H1 (cell line): Measurements from ENCODE around the gene NAIF1. TPM values are rescaled to one million over a fixed set of nuclear protein-coding genes. Genes with fewer than 3 reads are reported as not detected.

Source experiments
- CTCF ChIA-PET: fragments of 300-600 bp; sonication (Branson Sonifier 250); formaldehyde crosslinking; loops from one replicate; lab custom pipeline; 2021; ENCODE audit not compliant: partially characterized antibody; lab: Charles Lee
- POLR2A ChIA-PET: fragments of 300-600 bp; sonication (Branson Sonifier 250); formaldehyde crosslinking; loops from one replicate; lab custom pipeline; 2021; ENCODE audit warnings: inconsistent platforms; ENCODE audit not compliant: partially characterized antibody; lab: Charles Lee
- DNase-seq, 2 experiments: peaks; one replicate each; pipeline versions ENCODE4 v3.0.0 to v3.0.0-alpha.2; 2010 to 2022; ENCODE audit warnings: low spot score in 2 of 2, low read depth in 1 of 2, mixed read lengths in 1 of 2
- FAIRE-seq: peaks from 2 replicates; lab custom pipeline; 2011; peaks lifted over from hg19 to GRCh38; lab: Jason Lieb, UNC
- H2AFZ ChIP-seq: 2 replicates; pipeline ENCODE4 v1.8.1; 2012; ENCODE audit warnings: low read length, inconsistent platforms
- H2AK5ac ChIP-seq: 2 replicates; pipeline ENCODE4 v1.6.1; 2013; ENCODE audit warnings: low read depth, low read length
- H2BK120ac ChIP-seq: replicated peaks from 2 replicates; pipeline ENCODE3; 2013; ENCODE audit warnings: low read depth, low read length, inconsistent platforms
- H2BK12ac ChIP-seq: 2 replicates; pipeline ENCODE4 v1.6.1; 2013; ENCODE audit warnings: low read depth, low read length
- H2BK15ac ChIP-seq: 2 replicates; pipeline ENCODE4 v1.6.1; 2013; ENCODE audit warnings: low read length
- H2BK20ac ChIP-seq: 2 replicates; pipeline ENCODE4 v1.6.1; 2013; ENCODE audit warnings: low read length
- H2BK5ac ChIP-seq: 2 replicates; pipeline ENCODE4 v1.6.1; 2013; ENCODE audit warnings: low read depth, low read length
- H3K14ac ChIP-seq: 2 replicates; pipeline ENCODE4 v1.6.1; 2013; ENCODE audit warnings: inconsistent platforms; ENCODE audit not compliant: insufficient read length
- H3K18ac ChIP-seq: 2 replicates; pipeline ENCODE4 v1.6.1; 2013; ENCODE audit warnings: low read length; ENCODE audit errors: extremely low read depth
- H3K23ac ChIP-seq: 2 replicates; pipeline ENCODE4 v1.6.1; 2013; ENCODE audit warnings: inconsistent platforms; ENCODE audit not compliant: insufficient read length
- H3K23me2 ChIP-seq: 2 replicates; pipeline ENCODE4 v1.6.1; 2013; ENCODE audit warnings: low read depth, low read length
- H3K27ac ChIP-seq: 2 replicates; pipeline ENCODE4 v1.6.1; 2011; ENCODE audit warnings: low read depth, low read length, inconsistent platforms
- H3K27me3 ChIP-seq, 4 experiments: replicated peaks in 1 of 4; 1 replicate in 1 of 4; 2 replicates in 3 of 4; pipeline versions ENCODE4 v1.6.1 to v1.8.1; 2011 to 2013; ENCODE audit warnings: low read length in 3 of 4, mild to moderate bottlenecking in 3 of 4, inconsistent platforms in 2 of 4, mixed read lengths in 2 of 4, moderate library complexity in 1 of 4; ENCODE audit not compliant: control insufficient read depth in 3 of 4, insufficient read depth in 3 of 4; ENCODE audit errors: extremely low read depth in 1 of 4
- H3K36me3 ChIP-seq, 4 experiments: 2 replicates each; pipeline versions ENCODE4 v1.6.1 to v1.8.1; 2011 to 2013; ENCODE audit warnings: mild to moderate bottlenecking in 4 of 4, low read length in 3 of 4, moderate library complexity in 2 of 4, control low read depth in 1 of 4, inconsistent platforms in 1 of 4; ENCODE audit not compliant: insufficient read depth in 4 of 4, control insufficient read depth in 2 of 4
- H3K4ac ChIP-seq: replicated peaks from 2 replicates; pipeline ENCODE3; 2013; ENCODE audit warnings: low read length, low read depth, mixed read lengths, inconsistent platforms; ENCODE audit not compliant: insufficient read length
- H3K4me1 ChIP-seq, 4 experiments: replicated peaks in 1 of 4; 1 replicate in 1 of 4; 2 replicates in 3 of 4; pipeline versions ENCODE4 v1.6.1 to v1.8.1; 2011 to 2013; ENCODE audit warnings: low read length in 3 of 4, inconsistent platforms in 2 of 4, mixed read lengths in 1 of 4; ENCODE audit not compliant: insufficient read depth in 4 of 4, control insufficient read depth in 3 of 4
- H3K4me2 ChIP-seq, 2 experiments: 2 replicates each; pipeline versions ENCODE4 v1.6.1 to v1.8.1; 2011 to 2013; ENCODE audit warnings: low read depth in 2 of 2, low read length in 2 of 2, control low read depth in 1 of 2, inconsistent platforms in 1 of 2, mild to moderate bottlenecking in 1 of 2; ENCODE audit not compliant: insufficient read depth in 1 of 2
- H3K4me3 ChIP-seq, 4 experiments: fragments of 200-600, 300-600 bp in 1 of 4; sonication (generic), shearing (Covaris generic), sonication (Bioruptor Twin) in 1 of 4; 2 replicates each; pipeline versions ENCODE4 v1.5.1 to v1.8.1; 2011 to 2016; ENCODE audit warnings: low read length in 4 of 4, low read depth in 3 of 4, control low read depth in 2 of 4, inconsistent platforms in 2 of 4, mild to moderate bottlenecking in 2 of 4, mixed read lengths in 1 of 4, moderate library complexity in 1 of 4; ENCODE audit not compliant: insufficient read depth in 2 of 4; ENCODE audit errors: extremely low read depth in 1 of 4
- H3K56ac ChIP-seq: replicated peaks from 2 replicates; pipeline ENCODE3; 2013; ENCODE audit warnings: low read depth, mild to moderate bottlenecking, mixed read lengths, low read length, inconsistent platforms; ENCODE audit not compliant: insufficient read length
- H3K79me1 ChIP-seq: 2 replicates; pipeline ENCODE4 v1.6.1; 2013; ENCODE audit warnings: low read depth, low read length, control low read depth
- H3K79me2 ChIP-seq, 2 experiments: 2 replicates each; pipeline versions ENCODE4 v1.6.1 to v1.8.1; 2012 to 2013; ENCODE audit warnings: low read length in 2 of 2, mild to moderate bottlenecking in 2 of 2, inconsistent platforms in 1 of 2; ENCODE audit not compliant: insufficient read depth in 2 of 2, control insufficient read depth in 1 of 2
- H3K9ac ChIP-seq, 4 experiments: replicated peaks in 1 of 4; 1 replicate in 1 of 4; 2 replicates in 3 of 4; pipeline versions ENCODE4 v1.6.1 to v1.8.1; 2011 to 2013; ENCODE audit warnings: low read depth in 3 of 4, low read length in 3 of 4, control low read depth in 2 of 4, mild to moderate bottlenecking in 2 of 4, moderate library complexity in 2 of 4, inconsistent platforms in 1 of 4; ENCODE audit errors: extremely low read depth in 1 of 4
- H3K9me3 ChIP-seq, 2 experiments: 2 replicates each; pipeline versions ENCODE4 v1.6.1 to v1.8.1; 2012 to 2013; ENCODE audit warnings: mild to moderate bottlenecking in 2 of 2, moderate library complexity in 2 of 2, control low read depth in 1 of 2, inconsistent platforms in 1 of 2, low read depth in 1 of 2, low read length in 1 of 2, mixed read lengths in 1 of 2; ENCODE audit not compliant: insufficient read depth in 2 of 2
- H4K20me1 ChIP-seq, 2 experiments: replicated peaks in 1 of 2; 2 replicates each; pipeline versions ENCODE3 to v1.8.1; 2011 to 2013; ENCODE audit warnings: inconsistent platforms in 2 of 2, low read length in 2 of 2, mild to moderate bottlenecking in 1 of 2; ENCODE audit not compliant: insufficient read depth in 2 of 2, control insufficient read depth in 1 of 2
- H4K5ac ChIP-seq: 2 replicates; pipeline ENCODE4 v1.6.1; 2013; ENCODE audit warnings: low read length, low read depth, mixed read lengths, inconsistent platforms; ENCODE audit not compliant: insufficient read length
- H4K8ac ChIP-seq: 2 replicates; pipeline ENCODE4 v1.8.0; 2013; ENCODE audit warnings: mild to moderate bottlenecking, moderate library complexity, low read length, inconsistent platforms; ENCODE audit not compliant: insufficient read depth; ENCODE audit errors: extremely low read depth
- H4K91ac ChIP-seq: replicated peaks from 2 replicates; pipeline ENCODE3; 2013; ENCODE audit warnings: low read length, mixed read lengths, inconsistent platforms; ENCODE audit not compliant: insufficient read length
- TAF7 ChIP-seq: optimal IDR thresholded peaks from 2 replicates; pipeline ENCODE3; 2011; ENCODE audit warnings: low read depth, mild to moderate bottlenecking, inconsistent platforms, low read length, moderate library complexity, borderline replicate concordance
- WGBS, 2 experiments: shearing (Covaris generic) in 1 of 2; methylation state at CpG; one replicate each; pipeline versions ENCODE4 v1.1.6 to v1.1.7; 2013 to 2015; ENCODE audit warnings: low lambda C conversion rate in 2 of 2, mixed read lengths in 2 of 2, inconsistent platforms in 1 of 2, low coverage in 1 of 2, missing lambda C conversion rate in 1 of 2; ENCODE audit not compliant: insufficient replicate concordance in 2 of 2, insufficient coverage in 1 of 2, insufficient read length in 1 of 2; ENCODE audit errors: extremely low coverage in 1 of 2, missing lambda C conversion rate in 1 of 2; 5-methylcytosine and 5-hydroxymethylcytosine counted together
- polyA plus RNA-seq, 7 experiments: library from polyadenylated mRNA; depleted of rRNA in 3 of 7; stranded (reverse) in 5 of 7; unstranded in 2 of 7; fragments of >200 nt in 5 of 7; fragments of 200-250 nt in 2 of 7; gene quantifications; 1 replicate in 5 of 7; 2 replicates in 1 of 7; 4 replicates in 1 of 7; pipeline versions ENCODE4 v1.2.1 to v1.2.3, GENCODE V29; 2011 to 2013; ENCODE audit warnings: missing spikeins in 2 of 7, mixed read lengths in 2 of 7
- total RNA-seq: library from RNA; stranded (reverse); fragmentation: NEBNext Ultra II Directional; extraction: Animal tissue kit (Norgen Biotek cat#: 25700); gene quantifications from 2 replicates; pipeline ENCODE4 v1.2.1, GENCODE V29; 2021

Gene NAIF1
- total and polyA plus RNA-seq, 2 of the 8 experiments (the other 6 are each of a cell fraction or from before 2014, with no cell fraction given), result 8.7 to 9.0 TPM

DNA sequence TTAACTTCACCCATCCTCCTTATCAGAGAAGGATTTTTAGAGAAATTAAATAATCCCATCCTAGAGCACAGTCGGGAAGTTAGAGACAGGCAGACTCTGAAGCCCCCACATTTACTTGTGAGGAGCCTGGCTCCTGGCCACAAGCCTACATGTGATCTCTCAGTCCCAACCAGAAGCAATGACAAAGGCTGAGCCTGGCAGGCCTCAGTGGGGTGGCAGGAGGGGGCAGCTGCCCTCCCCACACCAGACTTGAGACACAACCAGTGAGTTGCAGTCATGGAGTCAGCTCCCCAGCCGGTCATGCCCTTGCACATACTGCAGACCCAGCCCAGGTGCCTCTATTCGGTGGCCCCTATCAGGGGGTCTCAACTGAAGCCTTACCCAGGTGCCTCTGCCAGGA lies 11.0 kb downstream of the NAIF1 start:
- WGBS, 2 experiments, result 82% methylated on average over 3 of the region's 3 CpGs; no CpG with 5 or more reads in 1 of the 2 experiments
- no peak overlapping the region for H4K5ac ChIP-seq
- H2BK120ac ChIP-seq, result no peak overlapping the region
- 0 out of 2 replicates have a peak overlapping the region, but pooled peaks have one; percentile 1 for H2AFZ ChIP-seq
- H2AK5ac ChIP-seq, result no peak overlapping the region
- no peak overlapping the region for H2BK12ac ChIP-seq
- peak overlapping the region in 1 of 2 experiments; percentile 19; a peak in 2 of 4 replicates for H3K4me2 ChIP-seq
- H3K4ac ChIP-seq, result no peak overlapping the region
- H3K79me1 ChIP-seq, result no peaks in the 10 kb centered on the region
- H3K79me2 ChIP-seq, result no peaks in the 10 kb centered on the region
- no peak overlapping the region for H3K23ac ChIP-seq
- POLR2A ChIA-PET, result interaction anchor here (0.8 to 2.2 kb wide), 8 partner anchors 11 to 113 kb away, joined by 3 to 6 read pairs (median 3); partner anchors contain the start of genes NAIF1 and SLC25A25
- peaks cover 0 to 17% (median 13%) of the 10 kb centered on the region in 4 experiments; a peak in 4 of 7 replicates for H3K4me1 ChIP-seq
- H3K36me3 ChIP-seq, result no peaks in the 10 kb centered on the region
- peak overlapping the region; percentile 0; the same call in 1 of the 2 replicates for H2BK20ac ChIP-seq
- no peak overlapping the region for H3K9ac ChIP-seq
- H2BK15ac ChIP-seq, result no peak overlapping the region; the same call in 1 of the 2 replicates
- no peaks in the 10 kb centered on the region for H3K9me3 ChIP-seq
- peak overlapping the region; percentile 49 for H4K91ac ChIP-seq
- H3K14ac ChIP-seq, result no peak overlapping the region
- H3K23me2 ChIP-seq, result peaks cover 2% of the 10 kb centered on the region; the same call in 1 of the 2 replicates
- 0 out of 2 replicates have a peak overlapping the region, but pooled peaks have one; percentile 39 for H4K8ac ChIP-seq
- H4K20me1 ChIP-seq, result no peaks in the 10 kb centered on the region
- H3K27ac ChIP-seq, result no peak overlapping the region
- H3K56ac ChIP-seq, result no peak overlapping the region
- CTCF ChIA-PET, result interaction anchor here (0.9 to 2.7 kb wide), 7 partner anchors 10 to 101 kb away, joined by 3 to 13 read pairs (median 4); partner anchors contain the start of gene NAIF1
- no peak overlapping the region for H2BK5ac ChIP-seq
- DNase-seq (no peak), FAIRE-seq (no peak)
- no peaks in the 10 kb centered on the region for H3K27me3 ChIP-seq
- no peak overlapping the region for H3K18ac ChIP-seq
- H3K4me3 ChIP-seq, result no peak overlapping the region
- TF ChIP-seq TAF7, result no peak
